ENCODE data around the gene JPT2. TPM values are rescaled to one million over a fixed set of nuclear protein-coding genes. Genes with fewer than 3 reads are reported as not detected.

Gene JPT2
- total RNA-seq, 1 experiment from 2014 or later, result 150 TPM

- H3K4me1 Mint-ChIP-seq, result 0 out of 2 replicates have a peak, but pooled peaks cover 3% of the 10 kb centered on the region
- ChIA-PET POLR2A (no interaction called here), CTCF (no interaction called here)
- ATAC-seq (no peak), DNase-seq (ENCODE audit: low spot score) (no peak)
- no peaks in the 10 kb centered on the region for H3K9me3 Mint-ChIP-seq
- H3K4me3 Mint-ChIP-seq, result no peak overlapping the region
- no peaks in the 10 kb centered on the region for H3K27me3 Mint-ChIP-seq (ENCODE audit: low read depth)
- H3K36me3 Mint-ChIP-seq, result no peaks in the 10 kb centered on the region
- no peak overlapping the region for H3K27ac Mint-ChIP-seq
- no peak for TF ChIP-seq ARID4B (CRISPR knock-in tag; IDR thresholded peaks at IDR 0.05; ENCODE audit: borderline replicate concordance)
- no peak for TF ChIP-seq IRF2 (CRISPR knock-in tag; IDR thresholded peaks at IDR 0.05; ENCODE audit: borderline replicate concordance, low read depth)
- no peak for TF ChIP-seq MYBL2 (CRISPR knock-in tag; IDR thresholded peaks at IDR 0.05)
- no peak for TF ChIP-seq NR1H2 (CRISPR knock-in tag; IDR thresholded peaks at IDR 0.05)
- 0 out of 2 replicates have a peak, but pooled peaks have one; percentile 14 for TF ChIP-seq ZNF121 (CRISPR knock-in tag; IDR thresholded peaks at IDR 0.05)
- no peak for TF ChIP-seq MAX (CRISPR knock-in tag; IDR thresholded peaks at IDR 0.05)
- TF ChIP-seq ZNF219 (CRISPR knock-in tag; IDR thresholded peaks at IDR 0.05; ENCODE audit: borderline replicate concordance), result no peak
- no peak for TF ChIP-seq ZNF671 (CRISPR knock-in tag; IDR thresholded peaks at IDR 0.05)
- no peak for TF ChIP-seq ZNF532 (CRISPR knock-in tag; IDR thresholded peaks at IDR 0.05; ENCODE audit: borderline replicate concordance)
These were observed 43.3 kb downstream of the JPT2 start for GRCh38 chr16:1721372-1721771.

GRCh38 chr16:1723450-1724147 is 45.5 kb downstream of the JPT2 start:
- DNase-seq (ENCODE audit: low spot score) (peak; percentile 65), ATAC-seq (peak; percentile 71)
- Mint-ChIP-seq H3K27ac (no peak overlapping the region), H3K4me1 (0 out of 2 replicates have a peak, but pooled peaks cover 3% of the 10 kb centered on the region), H3K9me3 (no peaks in the 10 kb centered on the region), H3K4me3 (no peak overlapping the region), H3K36me3 (no peaks in the 10 kb centered on the region), H3K27me3 (ENCODE audit: low read depth) (no peaks in the 10 kb centered on the region)
- ChIA-PET POLR2A (no interaction called here), CTCF (interaction anchor here (0.5 to 2.7 kb wide), 34 partner anchors 8 to 381 kb away, joined by 3 to 45 read pairs (median 4); partner anchors contain the start of genes CCDC154, CRAMP1, EME2 and IFT140)
- no peak for TF ChIP-seq ARID4B (CRISPR knock-in tag; IDR thresholded peaks at IDR 0.05; ENCODE audit: borderline replicate concordance)
- TF ChIP-seq ZNF512 (CRISPR knock-in tag; IDR thresholded peaks at IDR 0.05; ENCODE audit: borderline replicate concordance), result no peak
- no peak for TF ChIP-seq AR (CRISPR knock-in tag; IDR thresholded peaks at IDR 0.05)
- TF ChIP-seq SMAD3 (CRISPR knock-in tag; IDR thresholded peaks at IDR 0.05; ENCODE audit: borderline replicate concordance), result no peak

Measured in WTC11 (cell line).